Glomerular visceral epithelial cell (primary cell): Measurements from ENCODE around the gene ITPK1.

Source experiments
- DNase-seq: peaks from one replicate; pipeline ENCODE4 v3.0.0-alpha.2; 2016; ENCODE audit errors: extremely low spot score

ITPK1 gene

DNA sequence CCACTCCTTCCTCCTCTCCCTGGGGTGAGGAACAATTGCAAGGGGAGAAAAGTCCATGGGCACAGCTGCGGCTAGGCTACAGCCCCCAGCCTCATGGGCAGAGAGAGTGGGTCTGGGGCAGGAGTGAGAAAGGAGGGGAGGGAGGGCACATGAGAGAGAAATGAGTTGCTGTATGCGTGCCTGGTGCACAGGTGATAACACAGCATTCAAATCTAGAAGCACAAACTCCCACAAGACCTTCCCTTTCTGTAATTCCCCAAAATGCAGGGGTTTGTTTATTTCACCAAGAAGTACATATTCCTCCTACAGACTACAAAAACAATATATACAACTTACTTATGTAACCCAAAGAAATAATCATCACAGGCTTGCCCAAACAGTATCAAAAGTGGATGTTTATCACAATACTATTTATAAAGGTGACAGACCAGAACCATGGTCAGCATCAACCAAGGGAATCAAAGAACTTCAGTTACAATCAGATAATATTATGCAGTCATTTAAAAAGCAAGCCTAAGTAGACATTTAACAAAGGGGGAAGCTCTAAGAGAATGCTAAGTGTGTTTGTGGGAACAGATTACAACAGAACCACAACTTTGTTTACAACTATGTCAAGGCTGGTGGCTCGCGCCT lies 54.2 kb downstream of the ITPK1 start:
- no peak for DNase-seq

DNA sequence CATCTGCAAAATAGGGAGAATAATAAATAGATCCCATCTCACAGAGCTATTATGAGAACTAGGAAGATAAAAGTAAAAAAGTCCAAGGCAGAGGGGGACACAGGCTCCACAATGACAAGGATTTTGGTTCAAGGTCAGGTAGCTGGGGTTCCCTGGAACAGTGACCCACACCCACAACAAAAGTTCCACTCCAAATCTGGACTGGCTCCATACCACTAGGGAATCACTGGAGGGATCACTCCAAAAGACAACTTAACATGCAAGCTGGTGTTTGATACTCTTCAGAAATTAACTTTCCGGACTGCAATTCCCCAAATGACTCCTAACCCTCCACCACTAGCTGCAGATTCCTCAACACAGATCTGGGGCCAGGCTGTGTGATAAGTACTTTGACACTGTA lies 54.9 kb downstream of the ITPK1 start:
- DNase-seq: no peak

DNA sequence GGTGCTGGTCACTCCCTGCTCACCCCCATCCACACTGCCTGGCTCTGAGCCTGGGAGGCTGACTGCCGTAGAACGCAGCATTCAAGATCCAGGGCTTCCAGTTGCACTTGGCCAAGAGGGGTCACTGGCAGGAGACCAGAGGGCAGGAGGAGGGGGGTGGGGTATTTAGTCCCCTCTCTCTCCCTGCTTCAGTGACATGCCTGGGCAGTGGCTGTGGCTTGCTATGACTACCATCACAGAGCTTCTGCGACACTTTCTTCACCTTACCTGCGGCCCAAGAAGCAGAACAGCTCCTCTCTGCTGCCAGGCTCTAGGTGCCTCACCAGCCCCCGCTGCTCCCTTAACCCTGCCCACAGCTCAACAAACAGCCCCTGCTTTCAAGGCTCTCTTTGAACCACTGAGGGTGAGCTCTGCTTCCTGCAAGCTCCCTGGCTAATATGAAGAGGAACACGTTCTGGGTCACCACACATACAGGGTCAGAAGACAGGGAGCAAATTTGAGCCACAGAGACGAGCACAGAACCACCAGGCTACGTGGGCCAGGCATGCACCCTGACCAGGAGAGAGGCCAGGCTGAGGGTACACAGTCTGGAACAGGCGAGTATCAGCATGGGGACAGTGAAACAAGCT lies 55.7 kb downstream of the ITPK1 start:
- DNase-seq: no peak

DNA sequence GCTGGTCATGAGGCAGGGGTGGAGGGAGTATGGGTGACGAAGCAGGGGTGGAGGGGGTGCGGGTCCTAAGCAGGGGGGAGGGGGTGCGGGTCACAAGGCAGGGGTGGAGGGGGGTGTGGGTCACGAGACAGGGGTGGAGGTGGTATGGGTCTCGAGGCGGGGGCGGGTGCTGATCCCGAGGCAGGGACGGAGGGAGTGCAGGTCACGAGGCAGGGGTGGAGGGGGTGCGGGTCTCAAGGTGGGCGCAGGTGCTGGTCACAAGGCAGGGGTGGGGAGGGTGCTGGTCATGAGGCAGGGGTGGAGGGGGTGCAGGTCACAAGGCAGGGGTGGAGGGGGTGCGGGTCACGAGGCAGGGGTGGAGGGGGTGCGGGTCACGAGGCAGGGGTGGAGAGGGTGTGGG lies 56.5 kb downstream of the ITPK1 start:
- DNase-seq: no peak

DNA sequence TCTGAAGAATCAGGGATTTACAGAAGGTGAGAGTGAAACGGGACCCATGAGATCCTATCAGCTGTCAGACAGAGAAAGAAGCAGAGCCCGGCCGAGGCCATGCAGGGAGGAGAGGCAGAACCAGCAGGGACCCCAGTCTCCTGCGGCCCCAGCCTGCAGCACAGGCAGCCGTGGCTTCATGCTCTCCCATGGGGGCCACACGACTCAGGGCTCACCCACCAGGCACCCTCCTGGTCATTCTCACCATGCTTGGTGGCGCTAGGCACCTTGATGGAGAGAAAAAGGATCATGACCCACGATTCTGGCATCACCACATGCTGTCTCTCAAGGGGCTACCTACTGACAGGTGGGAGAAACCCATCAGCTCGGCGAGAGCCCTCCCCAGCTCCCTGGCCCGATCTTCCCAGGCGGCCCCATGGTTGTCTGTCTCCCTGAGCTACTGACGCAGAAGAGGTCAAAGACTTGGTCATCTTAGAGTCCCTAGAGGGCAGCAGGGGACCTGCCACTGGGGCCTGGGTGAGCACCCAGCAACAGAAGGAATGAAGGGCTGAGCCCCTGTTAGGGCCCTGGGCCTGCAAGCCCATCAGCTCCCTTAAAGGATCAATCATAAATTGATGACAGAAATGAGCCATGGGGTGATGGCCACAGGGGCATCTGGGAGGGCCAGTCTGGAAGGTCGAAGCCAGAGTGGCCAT lies 58.0 kb downstream of the ITPK1 start:
- no peak for DNase-seq

DNA sequence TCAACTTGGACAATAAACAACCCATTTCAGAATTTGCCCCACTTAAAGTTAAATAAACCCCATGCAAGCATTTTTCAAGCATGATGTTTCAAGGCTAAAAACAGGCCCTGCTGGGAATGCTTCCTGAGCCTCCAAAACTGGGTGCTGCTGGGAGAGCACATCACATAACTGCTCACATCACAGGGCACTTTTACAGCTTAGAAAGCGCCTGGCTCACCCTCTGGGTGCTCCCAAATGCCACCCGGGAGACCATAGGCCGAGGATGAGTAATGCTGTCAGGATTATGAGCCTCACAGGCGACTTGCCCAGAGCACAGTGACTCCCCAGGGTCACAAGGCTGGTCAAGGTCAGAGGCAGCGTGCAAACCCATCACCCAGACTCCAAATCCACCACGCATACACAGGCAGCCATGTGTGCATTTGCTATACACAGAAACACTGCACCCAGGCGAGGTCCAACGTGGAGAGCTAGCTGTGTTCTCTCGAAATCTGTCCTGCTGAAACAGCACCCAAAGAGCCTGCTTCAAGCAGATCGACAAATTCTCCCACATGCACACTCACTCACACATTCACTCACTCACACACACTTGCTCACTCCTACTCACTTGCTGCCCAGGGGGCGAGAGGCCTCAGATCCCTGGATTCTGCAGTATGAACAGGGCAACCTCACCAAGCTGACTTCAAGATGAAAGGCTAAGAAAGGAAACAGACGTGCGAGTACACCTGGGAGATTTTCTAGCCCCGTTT lies 58.7 kb downstream of the ITPK1 start:
- DNase-seq: no peak

DNA sequence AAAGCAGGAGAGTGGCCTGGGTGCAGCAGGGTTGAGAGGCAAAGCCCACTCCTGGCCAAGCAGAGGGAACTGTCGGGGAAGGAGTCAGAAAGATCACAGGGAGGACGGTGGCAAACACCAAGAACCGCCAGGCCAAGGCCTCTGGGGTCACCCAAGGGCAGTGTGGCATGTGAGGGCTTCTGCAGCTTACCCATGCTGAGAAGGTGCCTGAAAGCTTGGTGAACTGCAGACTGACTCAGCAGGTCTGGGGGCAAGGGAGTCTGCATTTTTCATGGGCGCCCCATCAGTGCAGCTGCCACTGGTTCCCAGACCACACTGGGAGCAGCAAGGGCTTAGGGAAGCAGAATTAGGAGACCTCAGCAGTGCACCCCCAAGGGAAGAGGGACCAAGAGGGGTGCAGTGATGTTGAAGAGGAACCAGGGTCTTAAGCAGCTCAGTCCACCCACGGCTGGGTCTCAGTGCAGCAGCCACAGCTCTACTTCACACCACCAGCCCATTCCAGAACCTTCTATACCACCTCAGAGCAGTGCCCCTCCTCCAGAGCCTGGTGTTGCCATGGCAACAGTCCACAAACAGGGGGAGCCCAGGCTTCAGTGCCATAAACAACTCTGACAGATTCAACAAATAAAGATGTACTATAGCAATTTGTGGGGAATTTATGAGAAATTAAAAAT lies 59.4 kb downstream of the ITPK1 start:
- peak; percentile 31 for DNase-seq

DNA sequence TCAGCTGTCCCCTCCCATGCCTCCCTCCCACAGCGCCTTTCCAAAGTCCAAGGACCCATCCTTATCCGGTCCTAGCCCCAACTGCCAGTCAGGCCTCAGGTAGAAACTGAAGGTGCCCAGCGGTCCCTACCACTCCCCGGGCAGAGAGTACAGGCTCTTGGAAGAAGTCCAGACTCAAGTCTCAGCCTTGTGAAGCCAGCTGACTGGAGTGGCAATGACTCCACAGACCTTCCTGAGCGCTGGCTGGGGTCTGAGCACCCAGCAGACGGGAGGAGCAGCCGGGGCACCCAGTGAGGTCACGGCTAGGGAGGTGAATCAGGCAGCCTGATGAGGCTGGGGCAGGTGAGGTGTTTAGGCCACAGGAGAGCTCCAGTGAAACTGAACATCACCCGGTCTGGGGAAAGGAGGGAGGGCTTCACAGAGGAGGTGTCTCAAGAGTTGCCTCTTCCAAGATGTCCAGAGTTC lies 60.0 kb downstream of the ITPK1 start:
- no peak for DNase-seq

DNA sequence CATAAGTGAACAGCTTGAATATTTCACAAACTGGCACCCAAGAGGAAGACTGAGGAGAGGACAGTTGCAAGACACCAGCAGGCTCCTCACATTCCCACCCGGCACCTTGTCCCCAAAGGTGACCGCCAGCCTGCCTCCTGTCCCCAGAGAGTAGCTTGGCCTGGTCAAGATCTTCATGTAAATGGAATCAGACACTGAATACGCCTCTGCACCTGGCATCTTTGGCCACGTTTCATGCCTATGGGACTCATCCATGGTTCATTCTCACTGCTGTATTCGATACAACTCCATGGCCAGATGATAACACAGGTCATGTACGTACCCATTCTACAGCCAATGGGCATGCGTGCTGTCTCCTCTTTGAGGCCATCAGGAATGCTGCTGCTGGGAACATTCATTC lies 60.8 kb downstream of the ITPK1 start:
- no peak for DNase-seq

DNA sequence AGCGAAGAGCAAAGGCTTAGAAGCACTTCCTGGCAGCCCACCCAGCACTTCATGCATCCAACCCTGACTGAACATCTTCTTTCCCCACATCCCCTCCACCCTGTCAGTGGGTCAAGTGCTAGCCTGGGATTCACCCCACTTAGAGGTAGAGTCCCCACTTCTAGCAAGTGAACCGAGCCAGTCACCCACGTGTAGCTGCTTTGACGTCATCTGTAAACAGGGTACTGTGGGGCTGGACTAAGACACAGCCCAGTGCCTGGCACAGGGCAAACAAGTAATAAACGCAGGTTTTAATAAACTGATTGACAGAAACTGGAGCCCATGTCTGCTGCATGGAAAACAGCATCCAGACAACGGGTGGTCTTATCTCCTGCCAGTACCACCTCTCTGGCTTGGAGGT lies 61.7 kb downstream of the ITPK1 start:
- DNase-seq: no peak

DNA sequence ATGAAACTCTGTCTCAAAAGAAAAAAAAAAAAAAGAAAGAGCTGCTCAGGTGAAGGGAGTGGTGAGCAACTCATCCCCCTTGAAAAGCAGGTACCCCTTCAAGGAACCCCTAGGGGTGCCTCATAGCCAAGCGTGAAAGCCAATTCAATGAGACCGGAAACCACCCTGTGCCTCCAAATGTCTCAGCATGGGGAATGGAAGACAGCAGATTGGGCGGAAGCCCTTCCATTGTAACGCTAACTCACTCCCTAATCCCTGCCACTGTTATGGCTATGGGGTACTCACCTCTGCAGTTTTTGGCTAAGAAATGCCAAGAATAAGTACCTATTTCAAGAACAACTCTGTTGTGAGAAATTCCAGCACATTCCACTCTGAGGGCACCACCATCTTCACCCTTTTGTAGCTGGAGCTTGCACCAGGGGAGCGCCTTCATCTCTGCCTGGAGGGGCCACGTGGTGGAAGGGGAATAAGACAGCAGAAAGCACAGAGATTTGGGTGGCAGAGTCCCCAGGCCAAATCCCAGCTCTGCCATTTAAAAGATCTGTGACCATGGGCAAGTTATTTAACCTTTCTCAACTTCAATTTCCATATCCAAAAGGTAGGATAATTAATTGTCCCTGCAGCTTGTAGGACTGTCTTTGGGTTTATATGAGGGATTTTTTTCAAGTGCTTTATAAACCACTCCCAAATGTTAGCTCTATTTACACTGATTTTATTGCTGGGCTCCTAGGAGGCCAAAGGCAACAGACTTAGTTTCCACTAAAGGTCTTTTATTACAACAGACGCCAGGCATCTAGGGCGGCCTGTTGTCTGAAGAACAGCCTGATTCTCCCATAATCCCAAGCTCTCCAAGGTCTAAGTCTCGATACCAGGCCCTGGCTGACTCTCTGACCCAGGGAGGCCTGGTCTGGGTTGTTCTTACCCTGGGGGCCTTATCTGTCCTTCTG lies 63.9 kb downstream of the ITPK1 start:
- no peak for DNase-seq

DNA sequence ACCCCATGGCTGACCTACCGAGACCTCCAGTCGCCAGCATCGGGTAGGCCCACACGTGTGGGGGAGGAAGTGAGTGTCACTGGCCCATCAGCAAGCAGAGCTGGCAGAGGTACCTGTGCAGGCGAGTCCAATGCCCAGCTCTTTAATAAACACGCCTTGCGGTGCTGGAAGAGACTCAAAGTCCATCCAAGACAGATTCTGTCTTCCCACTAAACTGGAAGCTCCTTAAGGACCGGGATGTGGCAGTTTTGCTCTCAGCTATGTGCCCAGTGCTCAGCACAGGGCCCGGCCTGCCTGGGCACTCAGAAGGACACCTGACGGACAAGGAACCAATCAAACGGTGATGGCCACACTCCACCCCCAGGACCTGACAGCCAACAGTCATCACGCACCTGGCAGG lies 65.0 kb downstream of the ITPK1 start:
- no peak for DNase-seq

DNA sequence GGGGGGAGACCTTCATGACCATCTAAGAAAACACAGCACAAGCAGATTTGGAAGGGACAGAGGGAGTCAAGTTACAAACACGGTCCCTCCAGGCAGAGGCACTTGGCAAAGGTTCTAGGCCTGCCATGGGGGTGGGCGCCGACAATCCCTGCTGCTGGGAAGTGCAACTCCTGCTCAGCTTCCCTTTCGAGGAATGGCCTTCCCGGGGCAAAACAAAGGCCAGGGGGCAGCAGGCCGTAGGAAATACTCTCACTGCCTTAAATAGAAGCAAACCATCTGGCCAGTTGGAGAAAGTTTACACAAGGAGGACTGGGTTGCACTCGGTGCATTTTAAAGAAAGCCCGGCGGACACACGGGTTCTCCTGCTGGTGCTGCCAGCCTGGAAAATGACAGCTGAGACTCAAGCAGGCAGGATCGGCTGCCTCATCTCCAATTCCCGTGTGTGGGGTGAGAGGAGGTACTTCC lies 65.8 kb downstream of the ITPK1 start:
- no peak for DNase-seq

DNA sequence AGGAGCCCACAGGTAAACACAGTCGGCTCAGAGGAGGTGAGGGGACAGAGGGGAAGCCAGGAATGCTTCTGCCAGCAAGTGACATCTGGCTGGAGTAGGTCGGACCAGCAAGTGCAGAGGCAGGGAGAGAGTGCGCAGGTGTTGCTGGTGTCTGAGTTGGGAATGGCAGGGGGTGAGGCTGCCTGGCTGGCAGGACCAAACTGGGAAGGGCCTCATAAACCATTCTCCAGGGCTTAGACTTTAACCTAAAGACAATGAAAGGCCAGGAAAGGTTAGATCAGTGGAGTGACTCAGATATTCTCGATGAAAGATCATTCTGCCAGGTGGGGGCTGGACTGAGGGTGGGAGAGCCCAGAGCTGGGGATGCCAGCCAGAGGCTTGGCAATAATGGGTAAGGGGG lies 66.4 kb downstream of the ITPK1 start:
- no peak for DNase-seq

DNA sequence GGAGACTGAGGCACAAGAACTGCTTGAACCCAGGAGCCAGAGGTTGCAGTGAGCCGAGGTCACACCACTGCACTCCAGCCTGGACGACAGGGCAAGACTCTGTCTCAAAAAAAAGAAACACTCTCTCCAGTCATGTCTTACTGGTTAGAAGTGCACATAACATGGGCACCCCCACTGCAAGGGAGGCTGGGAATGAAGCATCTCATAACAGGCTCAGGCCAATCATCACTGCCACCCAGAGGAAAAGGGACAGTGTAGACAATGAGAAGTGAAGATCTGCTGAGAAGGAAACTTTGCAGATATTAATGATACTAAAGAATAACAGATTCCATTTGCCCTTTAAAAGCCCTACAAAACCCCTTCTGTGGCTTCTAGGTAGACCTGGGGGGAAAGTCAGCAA lies 66.9 kb downstream of the ITPK1 start:
- no peak for DNase-seq

DNA sequence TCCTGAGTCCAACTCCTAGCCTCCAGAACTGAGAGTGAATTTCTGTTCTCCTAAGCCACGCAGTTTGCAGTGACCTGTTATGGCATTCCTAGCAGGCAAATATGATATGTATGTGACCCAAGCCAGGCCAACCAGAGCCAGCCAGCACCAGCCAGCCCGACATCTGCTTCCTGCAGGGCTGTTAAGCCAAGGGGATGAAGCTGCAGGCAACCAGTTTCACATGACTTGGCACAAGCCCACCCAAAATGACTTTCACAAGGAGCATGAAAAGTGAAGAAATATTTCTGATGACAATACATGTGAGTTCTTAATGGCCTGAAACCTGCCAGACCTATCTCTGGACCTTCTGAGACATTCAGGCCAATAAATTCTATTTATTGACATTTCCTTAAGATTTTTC lies 68.1 kb downstream of the ITPK1 start:
- DNase-seq: no peak

DNA sequence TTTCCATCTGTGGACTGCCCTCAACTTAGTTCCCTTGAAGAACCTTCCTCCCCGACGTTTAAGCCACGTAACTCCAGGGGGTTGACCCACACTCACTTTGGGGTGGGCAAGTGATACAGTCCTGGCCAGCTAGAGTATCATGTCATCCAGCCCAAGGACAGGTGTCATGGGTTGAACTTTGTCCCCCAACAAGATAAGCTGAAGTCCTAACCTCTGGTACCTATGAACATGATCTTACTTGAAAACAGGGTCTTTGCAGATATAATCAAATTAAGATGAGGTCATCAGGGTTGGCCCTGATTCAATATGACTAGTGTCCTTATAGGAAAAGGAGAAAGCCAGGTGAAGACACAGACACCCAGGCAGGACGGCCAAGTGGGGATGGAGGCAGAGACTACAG lies 68.6 kb downstream of the ITPK1 start:
- DNase-seq: no peak

DNA sequence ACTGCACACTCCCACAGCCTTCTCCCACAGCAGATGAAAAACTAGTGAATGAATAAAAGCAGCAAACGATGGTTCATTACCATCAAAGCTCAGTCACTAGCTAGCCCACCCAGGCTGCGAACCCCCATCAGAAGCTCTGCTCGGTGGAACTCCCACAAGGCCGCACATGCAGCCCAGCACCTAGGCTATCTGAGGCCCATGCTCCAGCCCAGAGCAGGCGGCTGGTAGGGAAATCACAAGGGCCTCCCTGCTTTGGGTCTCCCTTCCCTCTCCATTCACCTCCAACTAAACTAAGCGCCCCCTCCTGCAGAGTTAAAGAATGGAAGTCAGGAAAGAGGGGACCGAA lies 69.0 kb downstream of the ITPK1 start:
- no peak for DNase-seq

DNA sequence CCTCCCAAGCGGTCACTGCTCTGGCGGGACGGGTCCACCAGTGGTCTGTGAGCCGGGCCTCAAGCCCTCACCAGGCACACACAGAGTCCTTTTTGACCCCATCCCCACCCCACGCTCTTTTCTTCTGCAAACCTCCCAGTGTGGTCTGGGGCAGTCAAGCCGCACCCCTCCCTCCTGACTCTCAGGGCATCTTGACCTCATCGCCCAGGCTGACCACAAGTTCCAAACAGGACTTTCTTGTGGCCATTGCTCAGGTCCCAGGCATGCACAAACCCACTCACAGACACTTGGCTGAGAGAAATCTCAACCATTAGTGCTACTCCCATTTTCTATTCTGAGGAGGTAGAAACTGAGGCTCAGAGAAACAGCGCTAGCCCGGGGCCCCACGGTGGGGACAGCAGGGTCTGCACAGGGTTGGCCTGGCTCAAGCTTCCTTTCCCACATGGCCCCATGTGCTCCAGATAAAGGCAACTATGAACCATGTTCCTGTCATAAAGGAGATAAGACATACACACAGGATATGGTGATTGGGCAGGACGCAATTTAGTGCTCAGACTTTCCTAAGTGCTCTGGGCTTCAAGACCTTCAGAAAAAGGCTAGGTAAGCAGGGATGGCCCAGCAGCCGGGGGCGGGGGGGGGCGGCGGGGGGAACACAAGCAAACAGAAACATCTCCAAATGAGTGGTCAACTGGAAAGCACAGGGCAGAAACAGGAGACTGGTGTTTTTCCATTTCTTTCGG lies 69.6 kb downstream of the ITPK1 start:
- DNase-seq: peak; percentile 91

DNA sequence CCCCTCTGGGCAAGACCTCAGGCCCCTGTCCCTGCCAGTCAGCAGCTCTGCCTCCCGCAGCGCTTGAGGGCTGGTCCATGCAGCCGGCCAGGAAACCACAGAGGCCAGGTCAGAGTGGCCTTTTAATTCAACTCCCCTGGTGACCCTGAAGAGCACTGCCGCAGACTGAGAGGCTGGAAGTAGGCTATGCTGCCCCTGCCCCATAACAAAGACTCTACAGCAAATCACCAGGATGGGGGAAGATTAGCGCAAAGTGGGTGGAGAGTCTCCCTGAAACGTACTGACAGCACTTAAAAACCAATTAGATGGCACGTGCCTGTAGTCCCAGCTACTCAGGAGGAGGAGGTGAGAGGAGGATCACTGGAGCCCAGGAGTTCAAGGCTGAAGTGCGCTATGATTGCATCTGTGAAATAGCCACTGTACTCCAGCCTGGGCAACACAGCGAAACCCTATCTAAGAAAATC lies 70.5 kb downstream of the ITPK1 start:
- DNase-seq: peak; percentile 58
